ENCODE results near the gene ATXN2L.
"Not testable (repeated sequence)": the region's sequence is repeated elsewhere in the genome, so short reads cannot be mapped to it uniquely, and the experiment has no call there.

The ATXN2L gene

GRCh38 chr16:28822520-28823290, at the start of gene ATXN2L:
TSS of gene ATXN2L (plus strand) at chr16:28822999. CDS start at chr16:28823260, 261 bp downstream.
- H3K9ac ChIP-seq (ENCODE audit: insufficient read length) = peak within 1 kb of the TSS; percentile 100
- H3K27ac ChIP-seq = peak within 1 kb of the TSS; percentile 98
- H3K9me3 ChIP-seq (ENCODE audit: low read depth, low read length) = no peaks in the 10 kb centered on the region
- TF ChIP-seq FOXP2 (optimal IDR thresholded peaks at IDR 0.05; ENCODE audit: control extremely low read depth, extremely low read length, insufficient read depth) (peak; percentile 98), EZH2 (IDR thresholded peaks at IDR 0.05) (no peak), POLR2AphosphoS5 (IDR thresholded peaks at IDR 0.05; ENCODE audit: borderline replicate concordance, low read depth, low read length) (peak; percentile 93)
- DNase-seq (ENCODE audit: low read depth, low spot score) = no peak
- peak within 1 kb of the TSS; percentile 89 for H3K4me3 ChIP-seq
- peaks cover 32% of the 10 kb centered on the region for H3K36me3 ChIP-seq (ENCODE audit: insufficient read depth, low read length)

- H3K9me3 ChIP-seq (ENCODE audit: low read depth, low read length); H3K27ac ChIP-seq; H3K4me3 ChIP-seq: not testable (repeated sequence)
Observed at GRCh38 chr16:28781697-28782096, 41.1 kb upstream of the ATXN2L start.

GRCh38 chr16:28782357-28782756, 40.4 kb upstream of the ATXN2L start:
- not testable (repeated sequence) for H3K27ac ChIP-seq; H3K9ac ChIP-seq (ENCODE audit: insufficient read length); H3K36me3 ChIP-seq (ENCODE audit: insufficient read depth, low read length); DNase-seq (ENCODE audit: low read depth, low spot score); H3K4me3 ChIP-seq; H3K9me3 ChIP-seq (ENCODE audit: low read depth, low read length)

More at GRCh38 chr16:28781697-28782096, 41.1 kb upstream of the ATXN2L start:
- H3K36me3 ChIP-seq (ENCODE audit: insufficient read depth, low read length); H3K9ac ChIP-seq (ENCODE audit: insufficient read length); DNase-seq (ENCODE audit: low read depth, low spot score): not testable (repeated sequence)

- not testable (repeated sequence) for H3K9ac ChIP-seq (ENCODE audit: insufficient read length); DNase-seq (ENCODE audit: low read depth, low spot score); H3K4me3 ChIP-seq; H3K36me3 ChIP-seq (ENCODE audit: insufficient read depth, low read length); H3K27ac ChIP-seq; H3K9me3 ChIP-seq (ENCODE audit: low read depth, low read length)
Observed at GRCh38 chr16:28802235-28803019, 20.4 kb upstream of the ATXN2L start.

GRCh38 chr16:28807445-28808120, 15.2 kb upstream of the ATXN2L start:
- H3K27ac ChIP-seq; H3K4me3 ChIP-seq; H3K9ac ChIP-seq (ENCODE audit: insufficient read length); H3K36me3 ChIP-seq (ENCODE audit: insufficient read depth, low read length); H3K9me3 ChIP-seq (ENCODE audit: low read depth, low read length); DNase-seq (ENCODE audit: low read depth, low spot score): not testable (repeated sequence)

- no peak for DNase-seq (ENCODE audit: low read depth, low spot score)
- Histone ChIP-seq H3K9me3 (ENCODE audit: low read depth, low read length) (no peaks in the 10 kb centered on the region), H3K9ac (ENCODE audit: insufficient read length) (no peak overlapping the region), H3K4me3 (no peak overlapping the region), H3K36me3 (ENCODE audit: insufficient read depth, low read length) (peaks cover 5% of the 10 kb centered on the region), H3K27ac (peak overlapping the region; percentile 54; the same call in 1 of the 2 replicates)
- TF ChIP-seq POLR2AphosphoS5 (IDR thresholded peaks at IDR 0.05; ENCODE audit: borderline replicate concordance, low read depth, low read length) (no peak), FOXP2 (optimal IDR thresholded peaks at IDR 0.05; ENCODE audit: control extremely low read depth, extremely low read length, insufficient read depth) (no peak), EZH2 (IDR thresholded peaks at IDR 0.05) (no peak)
Observed at GRCh38 chr16:28820016-28820415, 2.8 kb upstream of the ATXN2L start.

GRCh38 chr16:28820546-28820945, 2.3 kb upstream of the ATXN2L start:
- H3K4me3 ChIP-seq; H3K9me3 ChIP-seq (ENCODE audit: low read depth, low read length); H3K27ac ChIP-seq; DNase-seq (ENCODE audit: low read depth, low spot score); H3K9ac ChIP-seq (ENCODE audit: insufficient read length): not testable (repeated sequence)
- peaks cover 11% of the 10 kb centered on the region for H3K36me3 ChIP-seq (ENCODE audit: insufficient read depth, low read length)

- TF ChIP-seq FOXP2 (optimal IDR thresholded peaks at IDR 0.05; ENCODE audit: control extremely low read depth, extremely low read length, insufficient read depth) = no peak
- TF ChIP-seq POLR2AphosphoS5 (IDR thresholded peaks at IDR 0.05; ENCODE audit: borderline replicate concordance, low read depth, low read length) = no peak
- TF ChIP-seq EZH2 (IDR thresholded peaks at IDR 0.05) = no peak
- Histone ChIP-seq H3K36me3 (ENCODE audit: insufficient read depth, low read length) (peaks cover 25% of the 10 kb centered on the region), H3K9ac (ENCODE audit: insufficient read length) (peak overlapping the region; percentile 100), H3K9me3 (ENCODE audit: low read depth, low read length) (no peaks in the 10 kb centered on the region), H3K4me3 (peak overlapping the region; percentile 89), H3K27ac (peak overlapping the region; percentile 98)
- no peak for DNase-seq (ENCODE audit: low read depth, low spot score)
Observed at GRCh38 chr16:28821874-28822519, 802 bp upstream of the ATXN2L start.

Measured in SK-N-MC (cell line).